Stimulated activated naive CD8-positive, alpha-beta T cell treated with anti-CD3 and anti-CD28 coated beads, Interleukin-15, amount 100 ng/mL, for 72 hours (primary cell): ENCODE measurements around the gene ZNF488.
A peak's percentile ranks its signal among the peaks of the same experiment; 100 is the strongest.

ENCODE experiments used
- ATAC-seq: fragments of 150-1000 bp; cut with Tn5 transposase; 2 replicates; pipeline ENCODE4 v1.10.0; 2021; ENCODE audit warnings: mild to moderate bottlenecking, moderate library complexity
- DNase-seq, 2 donors: peaks; one replicate each; pipeline ENCODE4 v3.0.0; 2021 to 2022
- H3K27ac Mint-ChIP-seq, 2 donors: one replicate each; pipeline ENCODE4 v1.8.0; 2022; ENCODE audit warnings: mild to moderate bottlenecking in 2 of 2, mixed read lengths in 2 of 2, moderate library complexity in 2 of 2
- H3K27me3 Mint-ChIP-seq: one replicate; pipeline ENCODE4 v1.8.0; 2022; ENCODE audit warnings: mixed read lengths
- H3K4me1 Mint-ChIP-seq: one replicate; pipeline ENCODE4 v1.8.0; 2022; ENCODE audit warnings: mild to moderate bottlenecking, mixed read lengths
- H3K4me3 Mint-ChIP-seq, 2 donors: one replicate each; pipeline ENCODE4 v1.8.0; 2022; ENCODE audit warnings: mild to moderate bottlenecking in 2 of 2, mixed read lengths in 2 of 2, moderate library complexity in 1 of 2
- H3K9me3 Mint-ChIP-seq, 2 donors: one replicate each; pipeline ENCODE4 v1.8.0; 2022; ENCODE audit warnings: mixed read lengths in 2 of 2

Gene ZNF488

DNA sequence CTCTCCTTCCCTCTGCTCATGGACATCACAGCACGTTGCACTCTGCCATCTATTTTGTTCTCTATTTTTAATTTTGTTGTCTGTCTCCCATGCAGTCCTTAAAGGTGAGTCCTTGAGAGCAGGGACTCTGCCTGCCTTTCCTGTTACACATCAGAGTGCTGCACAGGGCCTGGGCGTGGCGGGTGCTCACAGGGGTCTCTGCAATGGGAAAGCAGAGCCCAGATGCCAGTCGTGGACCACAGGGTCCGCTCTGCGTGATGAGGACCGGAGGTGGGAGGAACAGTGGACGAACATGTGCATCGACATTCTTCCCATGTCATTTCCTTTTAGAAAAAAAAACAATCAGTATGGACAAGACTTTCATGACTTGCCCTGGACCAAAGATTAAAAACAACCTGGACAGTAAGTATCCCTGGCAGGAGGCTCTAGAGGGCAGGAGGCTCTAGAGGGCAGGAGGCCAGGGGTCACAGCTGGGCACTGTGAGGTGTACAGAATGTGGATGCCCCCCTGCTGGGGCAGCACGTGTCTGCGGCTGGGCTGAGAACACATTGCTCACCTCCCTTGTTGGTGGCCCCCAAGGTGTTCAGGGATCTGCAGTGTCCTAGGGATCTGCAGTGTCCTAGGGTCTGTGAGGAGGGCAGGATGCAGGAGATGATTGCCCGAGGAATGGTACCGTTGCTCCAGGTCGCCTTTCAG is 29.6 kb upstream of the ZNF488 start:
- Mint-ChIP-seq H3K4me3 (no peak overlapping the region), H3K27me3 (no peaks in the 10 kb centered on the region), H3K4me1 (no peaks in the 10 kb centered on the region), H3K9me3 (no peaks in the 10 kb centered on the region), H3K27ac (no peak overlapping the region)
- DNase-seq: no peak
- ATAC-seq: no peak

- Mint-ChIP-seq H3K4me3 (no peak overlapping the region), H3K27me3 (no peaks in the 10 kb centered on the region), H3K27ac (no peak overlapping the region), H3K9me3 (no peaks in the 10 kb centered on the region), H3K4me1 (no peaks in the 10 kb centered on the region)
- no peak for ATAC-seq
- DNase-seq: no peak
Measured at GRCh38 chr10:47412869-47413268, 28.8 kb upstream of the ZNF488 start.

- Mint-ChIP-seq H3K4me3 (no peak overlapping the region), H3K27ac (no peak overlapping the region), H3K4me1 (no peaks in the 10 kb centered on the region), H3K27me3 (no peaks in the 10 kb centered on the region), H3K9me3 (no peaks in the 10 kb centered on the region)
- ATAC-seq: no peak
- no peak for DNase-seq
Measured at GRCh38 chr10:47412177-47412730, 28.2 kb upstream of the ZNF488 start.

DNA sequence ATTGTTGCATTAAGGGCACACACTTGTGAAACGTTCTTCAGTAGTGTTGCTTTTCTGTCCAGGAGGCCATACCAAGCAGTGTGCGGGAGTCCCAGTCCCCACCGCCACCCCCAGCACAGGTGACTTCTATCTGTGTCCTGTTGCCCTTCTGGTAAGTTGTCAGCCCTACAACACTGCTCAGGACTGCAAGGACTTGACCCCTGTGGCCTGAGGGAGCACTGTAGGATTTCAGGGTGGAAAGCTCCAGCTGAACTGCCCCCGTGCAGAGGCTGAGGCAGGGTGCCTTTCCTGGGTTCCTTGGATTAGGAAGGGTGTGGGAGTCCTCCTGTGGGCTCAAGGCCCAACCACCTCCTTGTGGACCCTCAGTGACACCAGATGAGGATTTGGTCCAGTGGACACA is 26.8 kb upstream of the ZNF488 start:
- no peak overlapping the region for H3K4me3 Mint-ChIP-seq
- no peaks in the 10 kb centered on the region for H3K27me3 Mint-ChIP-seq
- no peak overlapping the region for H3K27ac Mint-ChIP-seq
- DNase-seq (no peak), ATAC-seq (no peak)
- no peaks in the 10 kb centered on the region for H3K9me3 Mint-ChIP-seq
- H3K4me1 Mint-ChIP-seq: no peaks in the 10 kb centered on the region

- Mint-ChIP-seq H3K9me3 (no peaks in the 10 kb centered on the region), H3K4me1 (no peaks in the 10 kb centered on the region), H3K4me3 (no peak overlapping the region), H3K27ac (no peak overlapping the region), H3K27me3 (no peaks in the 10 kb centered on the region)
- no peak for ATAC-seq
- no peak for DNase-seq
Measured at GRCh38 chr10:47410271-47410670, 26.2 kb upstream of the ZNF488 start.

DNA sequence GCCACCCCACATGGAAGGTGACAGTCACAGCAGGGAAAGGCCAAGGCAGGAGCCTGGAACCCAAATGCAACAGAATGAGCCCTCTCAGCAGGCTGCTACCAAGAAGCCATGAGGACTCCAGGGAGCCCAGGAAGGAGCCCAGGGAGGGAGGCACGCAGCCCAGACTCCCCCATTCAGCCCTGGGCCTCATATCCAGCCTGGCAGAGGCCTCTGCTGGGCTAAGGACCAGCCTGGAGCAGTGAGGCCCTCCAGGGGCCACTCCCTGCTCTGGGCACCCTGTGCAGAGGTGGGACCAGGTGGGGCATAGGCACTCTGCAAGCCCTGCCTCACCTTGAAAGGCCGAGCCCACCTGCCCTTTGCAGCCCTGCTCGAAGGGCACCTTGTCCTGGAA is 25.8 kb upstream of the ZNF488 start:
- peak; percentile 33 for ATAC-seq
- H3K4me3 Mint-ChIP-seq: no peak overlapping the region
- DNase-seq: no peak
- H3K4me1 Mint-ChIP-seq: no peaks in the 10 kb centered on the region
- no peaks in the 10 kb centered on the region for H3K27me3 Mint-ChIP-seq
- H3K9me3 Mint-ChIP-seq: no peaks in the 10 kb centered on the region
- H3K27ac Mint-ChIP-seq: no peak overlapping the region

GRCh38 chr10:47409171-47409865 is 25.2 kb upstream of the ZNF488 start:
- no peaks in the 10 kb centered on the region for H3K4me1 Mint-ChIP-seq
- H3K27ac Mint-ChIP-seq: no peak overlapping the region
- peak; percentile 14 for ATAC-seq
- H3K27me3 Mint-ChIP-seq: no peaks in the 10 kb centered on the region
- no peak overlapping the region for H3K4me3 Mint-ChIP-seq
- H3K9me3 Mint-ChIP-seq: no peaks in the 10 kb centered on the region
- no peak for DNase-seq

DNA sequence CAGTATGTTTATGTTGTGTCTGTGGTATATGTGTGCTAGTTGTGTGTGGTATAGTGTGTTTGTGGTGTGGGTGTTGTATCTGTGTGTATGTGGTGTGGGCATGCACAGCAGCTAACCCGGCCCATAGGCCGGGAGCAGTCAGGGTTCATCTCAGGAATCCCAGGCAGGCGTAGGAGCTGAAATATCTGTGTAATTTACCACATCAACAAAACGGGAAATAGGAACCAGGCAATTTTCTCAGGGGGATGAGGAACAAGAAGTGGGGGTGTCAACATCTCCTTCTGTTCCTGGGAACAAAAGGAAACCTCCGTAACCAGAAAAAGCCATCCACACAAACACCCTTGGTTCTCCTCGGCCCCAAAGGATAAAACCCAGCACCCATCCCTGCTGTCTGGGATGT is 24.5 kb upstream of the ZNF488 start:
- ATAC-seq (no peak), DNase-seq (no peak)
- Mint-ChIP-seq H3K27ac (no peak overlapping the region), H3K9me3 (no peaks in the 10 kb centered on the region), H3K27me3 (no peaks in the 10 kb centered on the region), H3K4me3 (no peak overlapping the region), H3K4me1 (no peaks in the 10 kb centered on the region)

DNA sequence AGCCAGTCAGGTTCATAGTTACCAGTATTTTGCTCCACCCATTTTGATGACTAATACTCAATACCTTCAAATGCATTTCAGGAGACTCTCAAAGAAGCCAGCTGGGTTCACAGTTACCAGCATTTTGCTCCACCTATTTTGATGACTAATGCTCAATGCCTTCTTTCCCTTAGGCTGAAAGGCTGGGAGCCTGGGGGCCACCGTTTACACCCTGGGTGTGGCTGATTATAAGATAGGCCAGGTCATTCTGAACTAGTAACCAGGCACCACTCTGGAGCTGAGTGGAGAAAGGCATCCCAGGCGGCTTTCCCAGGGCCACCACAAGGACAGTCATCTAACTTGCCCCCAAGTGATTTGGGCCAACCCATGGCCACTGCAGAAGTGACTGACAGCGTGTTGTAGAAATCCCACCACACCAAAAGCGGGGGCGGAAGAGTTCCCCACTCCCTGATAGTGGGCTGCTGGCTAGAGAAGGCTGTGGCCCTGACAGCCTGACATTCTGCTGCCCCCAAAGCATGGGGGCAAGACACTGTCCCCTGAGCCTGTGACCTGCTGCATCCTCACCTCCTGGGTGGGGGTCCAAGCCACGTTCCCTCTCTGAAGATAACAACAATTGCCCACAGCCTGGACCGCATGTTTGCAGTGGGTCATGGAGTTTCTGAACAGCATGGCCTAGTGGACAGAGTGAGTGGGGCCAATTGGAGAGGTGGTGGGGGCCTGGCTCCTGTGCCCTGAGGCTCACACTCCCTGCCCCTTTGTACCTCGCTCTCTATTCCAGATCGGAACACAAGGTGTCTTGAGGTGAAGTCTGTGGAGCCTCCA is 23.0 kb upstream of the ZNF488 start:
- peaks cover 5% of the 10 kb centered on the region for H3K27me3 Mint-ChIP-seq
- no peaks in the 10 kb centered on the region for H3K4me1 Mint-ChIP-seq
- no peak overlapping the region for H3K4me3 Mint-ChIP-seq
- H3K27ac Mint-ChIP-seq: no peak overlapping the region
- no peaks in the 10 kb centered on the region for H3K9me3 Mint-ChIP-seq
- ATAC-seq (no peak), DNase-seq (no peak)

- Mint-ChIP-seq H3K27me3 (peaks cover 8% of the 10 kb centered on the region), H3K27ac (no peak overlapping the region), H3K4me3 (no peak overlapping the region), H3K4me1 (no peaks in the 10 kb centered on the region), H3K9me3 (no peaks in the 10 kb centered on the region)
- no peak for ATAC-seq
- DNase-seq: no peak
Measured at GRCh38 chr10:47406548-47406869, 22.4 kb upstream of the ZNF488 start.

GRCh38 chr10:47405857-47406547 is 21.9 kb upstream of the ZNF488 start:
- ATAC-seq: peak; percentile 4
- Mint-ChIP-seq H3K27ac (no peak overlapping the region), H3K27me3 (peaks cover 8% of the 10 kb centered on the region), H3K4me1 (no peaks in the 10 kb centered on the region), H3K9me3 (no peaks in the 10 kb centered on the region), H3K4me3 (no peak overlapping the region)
- no peak for DNase-seq

DNA sequence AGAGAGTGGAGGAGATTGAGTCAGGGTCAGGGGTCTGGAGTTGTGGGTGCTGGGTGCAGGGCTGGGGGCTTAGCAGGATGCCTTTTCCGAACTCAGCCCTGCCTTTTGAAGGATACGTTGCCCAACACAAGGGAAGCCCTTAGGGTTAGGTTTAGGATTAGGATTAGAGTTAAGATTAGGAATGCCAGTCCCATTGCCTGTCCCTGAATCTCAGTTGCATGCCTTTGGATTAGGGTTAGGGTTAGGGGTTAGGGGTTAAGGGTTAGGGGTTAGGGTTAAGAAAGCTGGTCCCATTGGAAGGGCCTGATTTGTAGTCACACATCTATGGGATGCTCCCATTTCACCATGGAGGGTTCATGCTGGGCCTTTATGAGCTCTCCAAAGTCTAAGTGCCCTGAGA is 20.8 kb upstream of the ZNF488 start:
- Mint-ChIP-seq H3K4me3 (no peak overlapping the region), H3K9me3 (no peaks in the 10 kb centered on the region), H3K27ac (no peak overlapping the region), H3K4me1 (no peaks in the 10 kb centered on the region), H3K27me3 (peaks cover 8% of the 10 kb centered on the region)
- DNase-seq (no peak), ATAC-seq (no peak)

- Mint-ChIP-seq H3K27ac (no peak overlapping the region), H3K4me1 (no peaks in the 10 kb centered on the region), H3K4me3 (no peak overlapping the region), H3K9me3 (no peaks in the 10 kb centered on the region), H3K27me3 (peaks cover 8% of the 10 kb centered on the region)
- ATAC-seq (peak; percentile 7), DNase-seq (no peak)
Measured at GRCh38 chr10:47404446-47404845, 20.4 kb upstream of the ZNF488 start.

DNA sequence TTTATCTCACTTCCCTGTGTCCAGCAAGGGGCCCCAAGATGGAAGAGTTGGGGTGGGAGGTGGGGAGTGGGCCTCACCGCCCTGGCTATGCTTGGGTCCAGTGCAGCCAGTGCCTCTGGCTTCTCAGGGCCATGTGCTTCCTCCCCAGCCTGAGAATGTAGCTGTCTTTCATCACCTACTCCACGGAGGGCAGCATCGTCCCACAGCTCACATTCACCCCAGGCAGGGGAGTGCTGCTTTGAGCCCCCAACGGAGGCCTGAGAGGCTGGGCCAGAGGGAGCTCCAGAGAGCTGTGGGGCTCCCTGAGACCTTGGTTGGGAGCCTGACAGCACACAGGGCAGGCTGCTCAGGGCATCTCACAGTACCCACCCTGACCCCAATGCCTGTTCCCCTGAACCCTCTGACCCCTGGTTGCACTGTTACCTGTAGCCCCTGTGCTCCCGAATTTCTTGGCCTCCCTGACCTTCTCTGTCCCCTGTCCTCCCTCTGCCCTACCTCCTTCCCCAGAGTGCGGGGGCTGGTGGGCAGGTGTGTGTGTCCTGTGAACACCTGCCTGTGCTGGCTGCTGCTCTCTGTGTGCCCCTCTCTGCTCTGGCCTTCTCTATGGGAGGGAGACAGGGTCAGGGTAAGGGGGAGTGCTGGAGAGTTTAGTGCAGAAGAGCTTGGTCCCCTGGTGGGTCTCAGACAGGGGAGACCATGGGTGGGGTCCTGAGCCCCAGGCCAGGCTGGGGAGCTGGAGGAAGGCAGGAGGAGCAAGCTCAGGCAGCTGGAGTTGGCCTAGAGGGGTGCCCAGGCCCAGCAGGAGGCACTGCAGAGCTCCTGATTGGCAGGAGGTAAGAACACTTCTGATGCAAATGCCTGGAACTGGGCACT is 19.6 kb upstream of the ZNF488 start:
- ATAC-seq (peak; percentile 11), DNase-seq (no peak)
- Mint-ChIP-seq H3K27me3 (peaks cover 10% of the 10 kb centered on the region), H3K4me3 (no peak overlapping the region), H3K27ac (no peak overlapping the region), H3K4me1 (no peaks in the 10 kb centered on the region), H3K9me3 (no peaks in the 10 kb centered on the region)
